Activated CD8-positive, alpha-beta T cell treated with anti-CD3 and anti-CD28 coated beads, Interleukin-2, amount 10 ng/mL, durations not matched to agents 7 days and 5 days (primary cell): ENCODE measurements around the gene COPE. TPM values are rescaled to one million over a fixed set of nuclear protein-coding genes. Genes with fewer than 3 reads are reported as not detected.
A peak's percentile ranks its signal among the peaks of the same experiment; 100 is the strongest.
"Not testable (repeated sequence)": the region's sequence is repeated elsewhere in the genome, so short reads cannot be mapped to it uniquely, and the experiment has no call there.

ENCODE experiments used
- ATAC-seq: fragments of 150-1000 bp; cut with Tn5 transposase; one replicate; pipeline ENCODE4 v1.10.0; 2021; ENCODE audit warnings: moderate library complexity
- CTCF ChIA-PET: fragments of 350-600 bp; sonication (Branson Sonifier 250); formaldehyde crosslinking; loops from one replicate; lab custom pipeline; 2021; ENCODE audit warnings: antibody characterized with exemption; lab: Charles Lee
- POLR2A ChIA-PET: fragments of 350-600 bp; sonication (Branson Sonifier 250); formaldehyde crosslinking; loops from one replicate; lab custom pipeline; 2021; ENCODE audit warnings: antibody characterized with exemption; lab: Charles Lee
- DNase-seq: peaks from one replicate; pipeline ENCODE4 v3.0.0-alpha.2; 2020
- H3K27ac Mint-ChIP-seq: one replicate; pipeline ENCODE4 v1.8.0; 2021; ENCODE audit warnings: mild to moderate bottlenecking, mixed read lengths
- H3K27me3 Mint-ChIP-seq: one replicate; pipeline ENCODE4 v1.8.0; 2021; ENCODE audit warnings: low read depth, mixed read lengths
- H3K36me3 Mint-ChIP-seq: one replicate; pipeline ENCODE4 v1.8.0; 2021; ENCODE audit warnings: low read depth, mixed read lengths
- H3K4me1 Mint-ChIP-seq: one replicate; pipeline ENCODE4 v1.8.0; 2021; ENCODE audit warnings: low read depth, mixed read lengths
- H3K4me3 Mint-ChIP-seq: one replicate; pipeline ENCODE4 v1.8.0; 2021; ENCODE audit warnings: mild to moderate bottlenecking, mixed read lengths
- H3K9me3 Mint-ChIP-seq: one replicate; pipeline ENCODE4 v1.8.0; 2022; ENCODE audit warnings: mixed read lengths; ENCODE audit not compliant: insufficient read depth
- total RNA-seq, 2 experiments: library from RNA; stranded (reverse); gene quantifications; one replicate each; pipeline ENCODE4 v1.2.3, GENCODE V29; 2021

Gene COPE
- total RNA-seq, 2 experiments from 2014 or later = 248 to 264 TPM

GRCh38 chr19:18917593-18917992 is 1.6 kb downstream of the COPE start:
- H3K27ac Mint-ChIP-seq = peak overlapping the region; percentile 44
- POLR2A ChIA-PET, H3K9me3 Mint-ChIP-seq: not testable (repeated sequence)

DNA sequence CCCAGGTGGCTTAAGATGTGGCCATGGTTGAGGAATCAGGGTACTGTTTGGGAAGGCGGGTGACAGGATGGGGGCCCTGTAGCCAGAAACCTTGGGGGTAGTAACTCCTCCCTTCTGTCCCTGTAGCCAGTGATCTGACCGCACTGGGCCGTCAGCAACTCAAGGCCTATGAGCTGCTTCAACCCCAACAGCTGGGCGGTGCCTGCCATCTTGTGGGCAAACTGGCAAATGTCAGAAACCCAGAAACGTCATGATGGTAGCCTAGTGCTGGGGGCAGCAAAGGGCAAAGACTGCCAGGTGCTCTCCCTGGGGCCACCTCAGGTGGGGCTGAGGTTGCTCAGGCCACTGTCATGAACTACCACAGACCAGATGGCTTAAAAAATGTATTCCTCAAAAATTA is 3.5 kb downstream of the COPE start:
- no peak overlapping the region for H3K4me3 Mint-ChIP-seq
- ChIA-PET POLR2A (no interaction called here), CTCF (interaction anchor here (1.4 kb wide), 1 partner anchor 443 kb away, joined by 4 read pairs; no protein-coding TSS in a partner anchor)
- H3K9me3 Mint-ChIP-seq = no peaks in the 10 kb centered on the region
- ATAC-seq (no peak), DNase-seq (peak; percentile 57)
- H3K36me3 Mint-ChIP-seq = peaks cover 21% of the 10 kb centered on the region
- no peaks in the 10 kb centered on the region for H3K27me3 Mint-ChIP-seq
- H3K4me1 Mint-ChIP-seq = peaks cover 23% of the 10 kb centered on the region
- H3K27ac Mint-ChIP-seq = peak overlapping the region; percentile 15

More at GRCh38 chr19:18917593-18917992, 1.6 kb downstream of the COPE start:
- Mint-ChIP-seq H3K36me3 (peaks cover 25% of the 10 kb centered on the region), H3K4me3 (peak overlapping the region; percentile 64), H3K4me1 (peaks cover 29% of the 10 kb centered on the region)
- H3K27me3 Mint-ChIP-seq, ATAC-seq, DNase-seq: not testable (repeated sequence)
- CTCF ChIA-PET = interaction anchor here (1.5 kb wide), 1 partner anchor 71 kb away, joined by 4 read pairs; no protein-coding TSS in a partner anchor

- DNase-seq (no peak), ATAC-seq (no peak)
- no peak overlapping the region for H3K27ac Mint-ChIP-seq
- peaks cover 25% of the 10 kb centered on the region for H3K36me3 Mint-ChIP-seq
- H3K4me3 Mint-ChIP-seq = no peak overlapping the region
- H3K9me3 Mint-ChIP-seq = no peaks in the 10 kb centered on the region
- H3K4me1 Mint-ChIP-seq = peaks cover 12% of the 10 kb centered on the region
- ChIA-PET CTCF (no interaction called here), POLR2A (no interaction called here)
- H3K27me3 Mint-ChIP-seq = no peaks in the 10 kb centered on the region
These were observed 5.7 kb downstream of the COPE start for GRCh38 chr19:18913466-18913865.

- ChIA-PET CTCF (no interaction called here), POLR2A (no interaction called here)
- Mint-ChIP-seq H3K27me3 (no peaks in the 10 kb centered on the region), H3K4me1 (peaks cover 12% of the 10 kb centered on the region), H3K36me3 (peaks cover 25% of the 10 kb centered on the region), H3K4me3 (no peak overlapping the region), H3K27ac (no peak overlapping the region), H3K9me3 (no peaks in the 10 kb centered on the region)
- DNase-seq = no peak
- ATAC-seq = no peak
These were observed 6.3 kb downstream of the COPE start for GRCh38 chr19:18912933-18913332.

- H3K36me3 Mint-ChIP-seq = peaks cover 23% of the 10 kb centered on the region
- peaks cover 4% of the 10 kb centered on the region for H3K4me1 Mint-ChIP-seq
- ATAC-seq (no peak), DNase-seq (no peak)
- no peak overlapping the region for H3K4me3 Mint-ChIP-seq
- H3K27ac Mint-ChIP-seq = no peak overlapping the region
- no peaks in the 10 kb centered on the region for H3K27me3 Mint-ChIP-seq
- CTCF ChIA-PET = no interaction called here
- POLR2A ChIA-PET = interaction anchor here (0.6 kb wide), 1 partner anchor 8 kb away, joined by 3 read pairs; the partner anchor contains the start of genes COPE and DDX49
- H3K9me3 Mint-ChIP-seq = no peaks in the 10 kb centered on the region
These were observed 8.3 kb downstream of the COPE start for GRCh38 chr19:18910801-18911436.

GRCh38 chr19:18910010-18910409 is 9.2 kb downstream of the COPE start:
- POLR2A ChIA-PET = no interaction called here
- DNase-seq (no peak), ATAC-seq (no peak)
- no peaks in the 10 kb centered on the region for H3K4me1 Mint-ChIP-seq
- H3K27ac Mint-ChIP-seq = no peak overlapping the region
- CTCF ChIA-PET = no interaction called here
- no peak overlapping the region for H3K4me3 Mint-ChIP-seq
- no peaks in the 10 kb centered on the region for H3K9me3 Mint-ChIP-seq
- H3K36me3 Mint-ChIP-seq = peaks cover 20% of the 10 kb centered on the region
- no peaks in the 10 kb centered on the region for H3K27me3 Mint-ChIP-seq

DNA sequence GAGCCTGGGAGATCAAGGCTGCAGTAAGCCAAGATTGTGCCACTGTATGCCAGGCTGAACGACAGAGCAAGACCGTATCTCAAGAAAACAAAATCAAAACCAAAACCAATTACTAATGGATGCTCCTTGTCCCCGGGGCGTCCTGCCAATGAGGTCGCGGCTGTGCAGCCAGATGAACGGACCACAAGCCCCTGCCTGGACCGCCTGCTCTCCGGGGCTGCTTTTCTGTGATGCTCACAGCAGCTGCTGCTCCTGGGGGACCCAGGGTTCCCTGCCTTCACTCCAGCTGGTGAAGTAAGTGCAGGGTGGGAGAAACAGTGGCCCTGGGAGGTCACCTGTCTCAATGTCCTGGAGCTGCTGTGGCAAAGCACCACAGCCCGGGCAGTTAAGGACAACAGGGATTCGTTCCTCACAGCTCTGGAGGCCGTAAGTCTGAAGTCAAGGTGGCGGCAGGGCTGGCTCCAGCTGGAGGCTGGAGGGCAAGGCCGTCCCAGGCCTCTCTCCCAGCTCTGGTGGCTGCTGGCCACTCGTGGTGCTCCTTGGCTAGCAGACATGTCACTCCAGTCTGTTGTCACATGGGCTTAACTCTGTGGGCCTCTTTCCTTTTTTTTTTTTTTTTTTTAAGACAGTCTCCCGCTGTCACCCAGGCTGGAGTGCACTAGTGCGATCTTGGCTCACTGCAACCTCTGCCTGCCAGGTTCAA is 10.1 kb downstream of the COPE start:
- peaks cover 21% of the 10 kb centered on the region for H3K36me3 Mint-ChIP-seq
- H3K27ac Mint-ChIP-seq = no peak overlapping the region
- ATAC-seq = no peak
- no peaks in the 10 kb centered on the region for H3K27me3 Mint-ChIP-seq
- H3K4me3 Mint-ChIP-seq = no peak overlapping the region
- ChIA-PET CTCF (no interaction called here), POLR2A (interaction anchor here (1.9 kb wide), 1 partner anchor 10 kb away, joined by 6 read pairs; the partner anchor contains the start of genes COPE and DDX49)
- no peaks in the 10 kb centered on the region for H3K4me1 Mint-ChIP-seq
- H3K9me3 Mint-ChIP-seq = no peaks in the 10 kb centered on the region
- no peak for DNase-seq

- Mint-ChIP-seq H3K36me3 (peaks cover 10% of the 10 kb centered on the region), H3K27ac (no peak overlapping the region), H3K9me3 (no peaks in the 10 kb centered on the region), H3K4me3 (no peak overlapping the region), H3K27me3 (no peaks in the 10 kb centered on the region), H3K4me1 (no peaks in the 10 kb centered on the region)
- no peak for DNase-seq
- ChIA-PET POLR2A (no interaction called here), CTCF (no interaction called here)
- no peak for ATAC-seq
These were observed 12.3 kb downstream of the COPE start for GRCh38 chr19:18906605-18907519.

GRCh38 chr19:18905513-18906236 is 13.5 kb downstream of the COPE start:
- Mint-ChIP-seq H3K4me3 (no peak overlapping the region), H3K27me3 (no peaks in the 10 kb centered on the region), H3K27ac (no peak overlapping the region), H3K9me3 (no peaks in the 10 kb centered on the region), H3K36me3 (peaks cover 17% of the 10 kb centered on the region), H3K4me1 (no peaks in the 10 kb centered on the region)
- no peak for DNase-seq
- POLR2A ChIA-PET = no interaction called here
- CTCF ChIA-PET = no interaction called here
- ATAC-seq = no peak

GRCh38 chr19:18905058-18905456 is 14.1 kb downstream of the COPE start:
- no peak for DNase-seq
- H3K27ac Mint-ChIP-seq = no peak overlapping the region
- ChIA-PET POLR2A (no interaction called here), CTCF (no interaction called here)
- no peaks in the 10 kb centered on the region for H3K9me3 Mint-ChIP-seq
- H3K4me1 Mint-ChIP-seq = no peaks in the 10 kb centered on the region
- peaks cover 17% of the 10 kb centered on the region for H3K36me3 Mint-ChIP-seq
- no peaks in the 10 kb centered on the region for H3K27me3 Mint-ChIP-seq
- ATAC-seq = no peak
- H3K4me3 Mint-ChIP-seq = no peak overlapping the region

GRCh38 chr19:18904334-18905057 is 14.7 kb downstream of the COPE start:
- ChIA-PET CTCF (no interaction called here), POLR2A (no interaction called here)
- no peaks in the 10 kb centered on the region for H3K9me3 Mint-ChIP-seq
- no peak overlapping the region for H3K4me3 Mint-ChIP-seq
- H3K27ac Mint-ChIP-seq = no peak overlapping the region
- H3K27me3 Mint-ChIP-seq = no peaks in the 10 kb centered on the region
- H3K36me3 Mint-ChIP-seq = peaks cover 14% of the 10 kb centered on the region
- no peak for DNase-seq
- ATAC-seq = no peak
- H3K4me1 Mint-ChIP-seq = no peaks in the 10 kb centered on the region
